IMR-90 (cell line): ENCODE measurements around the gene ING5. TPM values are rescaled to one million over a fixed set of nuclear protein-coding genes. Genes with fewer than 3 reads are reported as not detected.
"Not testable (repeated sequence)": the region's sequence is repeated elsewhere in the genome, so short reads cannot be mapped to it uniquely, and the experiment has no call there.

ENCODE experiments used
- ATAC-seq: fragments of 200-7000 bp; cut with Tn5 transposase; 2 replicates; pipeline ENCODE4 v1.9.1; 2020; ENCODE audit warnings: low read depth, mild to moderate bottlenecking, moderate library complexity
- BruUV-seq: library from RNA; stranded (reverse); fragments of 400-500 nt; replicated peaks from 2 replicates; lab custom pipeline; 2021; lab: Mats Ljungman, UMichigan
- CTCF ChIA-PET: fragments of 300-600 bp; formaldehyde crosslinking; extraction: SDS; loops from one replicate; lab custom pipeline; 2021; ENCODE audit warnings: antibody characterized with exemption; lab: Yijun Ruan, JAX
- POLR2A ChIA-PET: fragments of 300-600 bp; sonication (Branson Sonifier 250); formaldehyde crosslinking; loops from one replicate; lab custom pipeline; 2022; ENCODE audit warnings: antibody characterized with exemption; ENCODE audit not compliant: unreplicated experiment; lab: Charles Lee
- DNase-seq: peaks from one replicate; pipeline ENCODE4 v3.0.0; 2013
- H2AFZ ChIP-seq: replicated peaks from 2 replicates; pipeline ENCODE3; 2013; ENCODE audit warnings: low read length, mild to moderate bottlenecking; ENCODE audit not compliant: poor library complexity
- H2AK5ac ChIP-seq: 2 replicates; pipeline ENCODE4 v1.6.1; 2013; ENCODE audit warnings: low read depth, low read length, inconsistent platforms
- H2AK9ac ChIP-seq: replicated peaks from 2 replicates; pipeline ENCODE3; 2013; ENCODE audit warnings: mild to moderate bottlenecking, low read depth, low read length, moderate library complexity; ENCODE audit not compliant: poor library complexity
- H2BK120ac ChIP-seq: 2 replicates; pipeline ENCODE4 v1.6.1; 2013; ENCODE audit warnings: low read depth, low read length, inconsistent platforms
- H2BK15ac ChIP-seq: 3 replicates; pipeline ENCODE4 v1.6.1; 2013; ENCODE audit warnings: low read depth, low read length, inconsistent platforms
- H2BK20ac ChIP-seq: 2 replicates; pipeline ENCODE4 v1.6.1; 2013; ENCODE audit warnings: low read depth, mild to moderate bottlenecking, inconsistent platforms, low read length, moderate library complexity
- H2BK5ac ChIP-seq: 2 replicates; pipeline ENCODE4 v1.6.1; 2013; ENCODE audit warnings: mild to moderate bottlenecking, low read depth, low read length, inconsistent platforms; ENCODE audit not compliant: poor library complexity, severe bottlenecking
- H3K14ac ChIP-seq: replicated peaks from 2 replicates; pipeline ENCODE4 v1.6.1; 2013; ENCODE audit warnings: low read depth, low read length, inconsistent platforms
- H3K18ac ChIP-seq: 2 replicates; pipeline ENCODE4 v1.6.1; 2013; ENCODE audit warnings: low read depth, low read length, control low read depth
- H3K23ac ChIP-seq: 2 replicates; pipeline ENCODE4 v1.6.1; 2013; ENCODE audit warnings: low read depth, low read length, inconsistent platforms
- H3K27ac ChIP-seq: 2 replicates; pipeline ENCODE4 v1.5.1; 2013; ENCODE audit warnings: mild to moderate bottlenecking, control low read depth, low read length; ENCODE audit not compliant: insufficient read depth
- H3K27me3 ChIP-seq: 2 replicates; pipeline ENCODE4 v1.6.1; 2013; ENCODE audit warnings: low read length; ENCODE audit not compliant: control insufficient read depth, insufficient read depth
- H3K36me3 ChIP-seq: 2 replicates; pipeline ENCODE4 v1.6.1; 2013; ENCODE audit warnings: low read length, mixed read lengths; ENCODE audit not compliant: control insufficient read depth, insufficient read depth
- H3K4ac ChIP-seq: 2 replicates; pipeline ENCODE4 v1.6.1; 2013; ENCODE audit warnings: low read depth, low read length, inconsistent platforms
- H3K4me1 ChIP-seq: 2 replicates; pipeline ENCODE4 v1.6.1; 2013; ENCODE audit warnings: low read length, mixed read lengths; ENCODE audit not compliant: control insufficient read depth, insufficient read depth
- H3K4me2 ChIP-seq: 2 replicates; pipeline ENCODE4 v1.6.1; 2013; ENCODE audit warnings: low read depth, mild to moderate bottlenecking, control low read depth, low read length, moderate library complexity
- H3K4me3 ChIP-seq: 2 replicates; pipeline ENCODE4 v1.5.1; 2013; ENCODE audit warnings: low read depth, mild to moderate bottlenecking, control low read depth, low read length, moderate library complexity; ENCODE audit not compliant: insufficient read depth
- H3K56ac ChIP-seq: 2 replicates; pipeline ENCODE4 v1.6.1; 2013; ENCODE audit warnings: low read length, inconsistent platforms; ENCODE audit not compliant: insufficient read depth; ENCODE audit errors: extremely low read depth
- H3K79me1 ChIP-seq, 2 experiments: 2 replicates each; pipeline ENCODE4 v1.6.1; 2013; ENCODE audit warnings: low read length in 2 of 2, inconsistent platforms in 1 of 2, low read depth in 1 of 2
- H3K9ac ChIP-seq: 2 replicates; pipeline ENCODE4 v1.6.1; 2013; ENCODE audit warnings: low read depth, low read length, control low read depth
- H3K9me1 ChIP-seq: 2 replicates; pipeline ENCODE4 v1.6.1; 2013; ENCODE audit warnings: low read length, inconsistent platforms; ENCODE audit not compliant: insufficient read depth
- H3K9me3 ChIP-seq: 2 replicates; pipeline ENCODE4 v1.6.1; 2013; ENCODE audit warnings: low read length; ENCODE audit not compliant: control insufficient read depth, insufficient read depth
- H4K20me1 ChIP-seq: 2 replicates; pipeline ENCODE4 v1.6.1; 2013; ENCODE audit warnings: low read length, inconsistent platforms; ENCODE audit not compliant: insufficient read depth
- H4K5ac ChIP-seq: 2 replicates; pipeline ENCODE4 v1.6.1; 2013; ENCODE audit warnings: mild to moderate bottlenecking, low read depth, low read length, control low read depth
- H4K8ac ChIP-seq, 2 experiments: 2 replicates each; pipeline ENCODE4 v1.6.1; 2013; ENCODE audit warnings: low read depth in 2 of 2, low read length in 2 of 2, control low read depth in 1 of 2, inconsistent platforms in 1 of 2
- H4K91ac ChIP-seq: 2 replicates; pipeline ENCODE4 v1.6.1; 2013; ENCODE audit warnings: low read depth, low read length, inconsistent platforms; ENCODE audit not compliant: insufficient read depth
- CEBPB ChIP-seq: IDR thresholded peaks from 2 replicates; pipeline ENCODE4 v1.6.1; 2012; ENCODE audit warnings: low read depth, low read length, improper control_type of control experiment
- CTCF ChIP-seq: conservative IDR thresholded peaks from 2 replicates; pipeline ENCODE4 v1.5.1; 2012; ENCODE audit warnings: mild to moderate bottlenecking, low read depth, low read length, improper control_type of control experiment
- WGBS, 2 experiments: methylation state at CpG; one replicate each; pipeline versions ENCODE4 v1.1.5 to v1.1.7; 2013; ENCODE audit warnings: missing lambda C conversion rate in 2 of 2; ENCODE audit not compliant: insufficient read length in 1 of 2; ENCODE audit errors: extremely low coverage in 2 of 2; 5-methylcytosine and 5-hydroxymethylcytosine counted together
- dilution Hi-C: fragments of 300-500 bp; cut with HindIII; formaldehyde crosslinking; loops from one replicate; pipeline ENCODE4 v1.14.3; 2018; ENCODE audit warnings: low sequenced_read_pairs; ENCODE audit not compliant: unreplicated experiment
- in situ Hi-C: fragments of 300-500 bp; cut with MboI; formaldehyde crosslinking; loops from 3 replicates; pipeline ENCODE4 v1.14.3; 2019; ENCODE audit warnings: low sequenced_read_pairs, inconsistent platforms, mixed read lengths
- intact Hi-C: fragments of 100-400 bp; cut with micrococcal nuclease; formaldehyde crosslinking; loops from 2 replicates; pipeline ENCODE4 v1.10.0; 2022
- polyA plus RNA-seq, 3 experiments: library from polyadenylated mRNA; depleted of rRNA; stranded (reverse); fragments of >200 nt; gene quantifications; 2 replicates each; pipeline ENCODE4 v1.2.3, GENCODE V29; 2012; ENCODE audit warnings: low replicate concordance in 1 of 3
- total RNA-seq: library from RNA; depleted of rRNA; stranded (reverse); fragments of >200 nt; gene quantifications from 2 replicates; pipeline ENCODE4 v1.2.3, GENCODE V29; 2012

ING5 gene
- total and polyA plus RNA-seq, 2 of the 4 experiments (the other 2 are of a cell fraction), result 36.1 to 38.9 TPM

DNA sequence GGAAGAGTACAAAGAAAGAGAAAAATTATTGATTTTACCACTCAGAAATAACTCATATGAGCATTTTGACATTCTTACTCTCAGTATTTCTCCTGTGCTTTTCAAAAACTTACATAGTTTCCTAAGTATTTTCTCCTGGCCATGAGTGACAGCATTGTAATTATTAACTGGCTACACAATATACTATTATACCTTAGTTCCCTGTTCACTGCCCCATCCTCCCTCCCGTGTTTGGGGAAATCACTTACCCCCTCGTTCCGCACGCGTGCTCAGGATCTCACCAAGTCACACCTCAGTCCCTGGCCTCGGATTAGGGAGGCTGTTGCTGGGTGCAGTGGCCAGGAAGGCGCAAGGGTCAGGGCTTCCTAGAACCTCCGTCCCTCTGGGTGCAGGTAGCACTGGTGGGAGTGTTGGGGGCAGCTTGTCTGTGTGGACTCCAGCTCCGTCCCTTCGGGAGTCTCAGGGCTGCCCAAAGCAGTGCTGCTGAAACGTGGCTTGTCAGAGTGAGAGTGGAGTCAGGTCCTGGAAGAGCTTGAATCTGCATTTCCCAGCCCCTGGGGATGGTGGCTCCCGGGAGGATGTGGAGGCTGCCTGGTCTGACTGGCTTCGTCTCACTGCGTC lies 41.1 kb upstream of the ING5 start:
- POLR2A ChIA-PET, result interaction anchor here (0.7 kb wide), 1 partner anchor 82 kb away, joined by 5 read pairs; no protein-coding TSS in a partner anchor
- Histone ChIP-seq H3K18ac (no peak overlapping the region), H4K8ac (no peak overlapping the region), H3K56ac (no peak overlapping the region), H3K23ac (no peak overlapping the region), H3K36me3 (peaks cover 28% of the 10 kb centered on the region), H3K4me2 (no peak overlapping the region), H3K4me3 (no peak overlapping the region), H3K14ac (no peak overlapping the region), H2BK15ac (no peak overlapping the region), H3K4me1 (peaks cover 5% of the 10 kb centered on the region), H3K27me3 (no peaks in the 10 kb centered on the region), H3K9me1 (peaks cover 2% of the 10 kb centered on the region; the same call in 1 of the 2 replicates), H2AK5ac (no peak overlapping the region), H4K5ac (no peak overlapping the region), H2AFZ (peak overlapping the region; percentile 32), H2BK5ac (no peak overlapping the region), H4K20me1 (peaks cover 7% of the 10 kb centered on the region), H2BK20ac (no peak overlapping the region), H2BK120ac (no peak overlapping the region), H3K9me3 (no peaks in the 10 kb centered on the region), H4K91ac (no peak overlapping the region), H3K79me1 (peaks cover 0 to 6% of the 10 kb centered on the region in 2 experiments), H2AK9ac (peak overlapping the region; percentile 42), H3K9ac (no peak overlapping the region), H3K4ac (no peak overlapping the region), H3K27ac (no peak overlapping the region)
- intact Hi-C loops (no loop called here), in situ Hi-C loops (loop anchor here (25.0 kb wide), 1 partner anchor 798 kb away; the partner anchor contains the start of gene AGXT), dilution Hi-C loops (no loop called here)
- TF ChIP-seq CTCF (no peak), CEBPB (no peak)
- DNase-seq (no peak), ATAC-seq (no peak)
- CTCF ChIA-PET, result no interaction called here
- 93% methylated on average over 3 of the region's 14 CpGs; no CpG with 5 or more reads in 1 of the 2 experiments for WGBS, 2 experiments
- no TSS peak for BruUV-seq

- H3K56ac ChIP-seq, H3K4me2 ChIP-seq, H2BK120ac ChIP-seq, H3K4ac ChIP-seq, H2AK5ac ChIP-seq, BruUV-seq, H3K14ac ChIP-seq, DNase-seq, H3K9ac ChIP-seq, H2BK20ac ChIP-seq, ATAC-seq, POLR2A ChIA-PET, H2BK15ac ChIP-seq, H2BK5ac ChIP-seq, H3K9me3 ChIP-seq, H4K91ac ChIP-seq, H4K5ac ChIP-seq, dilution Hi-C loops, H3K9me1 ChIP-seq, H3K27ac ChIP-seq, H2AK9ac ChIP-seq, H2AFZ ChIP-seq, H4K8ac ChIP-seq, H3K18ac ChIP-seq, CTCF ChIA-PET, intact Hi-C loops, H3K4me3 ChIP-seq, H3K23ac ChIP-seq, H3K27me3 ChIP-seq: not testable (repeated sequence)
- in situ Hi-C loops, result loop anchor here (25.0 kb wide), 1 partner anchor 800 kb away; the partner anchor contains the start of gene AGXT
- 92% methylated on average over 12 of the region's 24 CpGs; no CpG with 5 or more reads in 1 of the 2 experiments for WGBS, 2 experiments
- Histone ChIP-seq H3K4me1 (peaks cover 15% of the 10 kb centered on the region), H4K20me1 (peaks cover 16% of the 10 kb centered on the region), H3K79me1 (peaks cover 3 to 18% of the 10 kb centered on the region in 2 experiments), H3K36me3 (peaks cover 25% of the 10 kb centered on the region)
Measured at GRCh38 chr2:241662731-241663130, 39.1 kb upstream of the ING5 start.
